Amygdala (tissue), 56 donors: ENCODE measurements around the gene FOXO3.

ENCODE experiments used
- DNase-seq, 56 donors: peaks; one replicate each; lab custom pipeline; 2025; lab: John Stamatoyannopoulos, UW

FOXO3 gene

GRCh38 chr6:108555399-108556052, 5.2 kb upstream of the FOXO3 start:
- no peak for DNase-seq

DNA sequence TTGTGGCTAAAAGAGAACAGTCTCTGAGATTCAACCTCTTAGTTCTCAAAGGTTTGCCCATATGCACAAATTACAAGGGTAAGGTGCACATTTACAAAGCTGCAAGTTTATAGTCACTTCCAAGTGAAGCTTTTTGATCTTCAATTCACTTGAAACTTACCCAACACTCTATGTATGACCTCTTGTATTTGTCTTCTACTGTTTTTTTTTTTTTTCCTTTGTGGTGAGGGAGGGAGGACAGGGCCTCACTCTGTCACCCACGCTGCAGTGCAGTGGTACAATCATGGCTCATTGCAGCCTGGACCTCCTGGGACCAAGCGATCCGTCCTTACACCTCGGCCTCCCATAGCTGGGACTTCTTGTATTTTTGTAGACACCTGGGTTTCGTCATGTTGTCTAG, 4.5 kb upstream of the FOXO3 start:
- DNase-seq: no peak

DNA sequence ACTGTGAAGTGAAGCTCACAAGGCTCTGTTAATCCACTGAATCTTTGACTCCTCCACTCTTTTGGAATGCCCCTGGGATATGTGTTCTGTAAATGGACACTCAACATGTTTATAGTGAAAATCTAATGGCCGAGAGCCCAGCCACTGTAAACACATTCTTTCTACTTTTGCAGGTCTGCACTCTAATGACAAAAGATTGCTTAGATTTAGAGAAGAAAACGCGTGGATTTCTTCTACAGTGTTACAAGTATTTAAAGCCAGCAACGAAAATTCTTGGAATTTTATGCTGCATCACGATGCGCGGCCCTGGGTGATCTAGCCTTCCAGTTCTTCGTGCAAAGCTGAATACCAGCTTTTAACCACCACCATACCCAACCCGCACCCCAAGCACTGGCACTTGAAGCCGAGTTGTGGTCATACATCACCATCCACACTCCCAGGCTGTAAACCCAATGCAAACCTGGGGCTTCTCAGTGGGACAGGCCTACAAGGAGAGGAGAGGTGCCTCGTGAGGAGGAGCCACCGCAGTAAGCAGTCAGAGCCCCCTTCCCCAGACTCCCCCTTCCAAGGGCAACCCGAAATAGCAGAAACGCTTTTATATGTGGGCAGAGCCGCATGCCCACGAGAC, 3.7 kb upstream of the FOXO3 start:
- DNase-seq: peak in 4 of 56 donors; percentile 17 to 53 (median 34)

GRCh38 chr6:108557494-108558371, 3.0 kb upstream of the FOXO3 start:
- DNase-seq: peak in 47 of 56 donors; percentile 44 to 95 (median 81)

DNA sequence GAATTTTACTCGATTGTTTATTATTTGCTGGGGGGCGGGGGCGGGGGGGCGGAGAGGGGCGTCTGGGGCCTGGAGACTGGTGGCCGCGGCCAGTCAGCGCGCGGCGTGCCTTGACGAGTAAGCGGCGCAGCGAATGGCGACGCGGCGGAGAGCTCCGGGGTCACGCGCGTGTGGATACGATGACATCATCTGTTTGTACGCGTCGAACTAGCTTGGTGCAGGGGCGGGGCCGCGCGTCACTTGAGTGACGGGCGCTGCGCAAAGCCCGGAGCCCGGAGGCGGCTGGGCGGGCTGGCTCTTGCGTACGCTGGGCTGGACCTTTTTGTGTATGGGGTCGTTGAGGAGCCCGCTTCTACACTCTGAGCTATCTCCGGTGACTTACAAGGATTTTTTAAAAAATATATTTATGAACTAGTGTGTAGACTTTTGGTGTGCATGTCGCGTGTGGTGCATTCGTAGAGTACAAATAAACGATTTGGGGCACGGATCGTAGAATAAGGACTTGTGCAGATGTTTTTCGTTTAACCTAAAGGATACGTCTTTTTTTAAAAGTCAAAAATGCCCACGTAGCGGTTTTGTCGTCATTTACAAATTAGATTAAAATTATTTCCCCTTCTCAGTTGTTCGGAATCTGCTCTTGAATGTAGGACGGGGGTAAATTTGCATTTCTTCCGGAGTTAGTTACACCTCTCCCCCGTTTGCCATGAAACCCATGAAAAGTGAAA, 2.2 kb upstream of the FOXO3 start:
- DNase-seq: peak; percentile 84 to 99 (median 97)

DNA sequence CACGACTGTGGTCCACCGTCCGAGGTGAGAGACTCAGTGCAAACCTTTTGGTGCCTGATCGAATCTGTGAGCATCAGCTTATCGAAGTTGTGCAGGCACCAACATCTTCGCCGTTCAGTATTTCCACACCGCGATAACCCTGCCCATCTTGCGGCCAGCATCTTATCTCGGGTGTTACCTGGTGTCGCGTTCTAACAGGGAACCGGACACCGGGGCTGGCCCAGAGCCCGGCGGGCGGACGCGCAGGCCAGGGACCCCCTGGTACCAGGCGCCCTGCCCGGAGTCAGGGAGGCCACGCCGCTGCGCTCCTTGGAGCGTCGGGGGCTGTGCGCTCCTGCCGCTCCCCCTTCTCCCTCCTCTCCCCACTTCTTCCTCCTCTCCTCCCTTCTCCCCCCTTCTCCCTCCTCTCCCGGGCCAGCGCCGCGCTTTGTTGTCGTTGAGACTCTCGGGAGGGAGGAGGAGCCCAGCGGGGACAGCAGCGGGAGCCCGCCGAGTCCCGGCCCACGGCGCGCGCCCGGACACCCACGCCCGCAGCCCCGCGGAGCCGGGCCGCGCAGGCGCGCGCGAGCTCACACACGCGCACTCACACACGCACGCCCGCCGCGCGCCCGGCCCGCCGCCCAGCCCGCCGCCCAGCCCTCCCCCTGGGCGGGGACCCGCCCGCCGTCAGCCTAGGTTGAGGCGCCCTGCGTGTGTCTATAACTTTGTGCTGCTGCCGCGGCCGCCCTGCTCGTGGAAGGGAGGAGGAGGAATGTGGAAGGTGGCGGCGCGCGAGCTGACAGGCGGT, 1.4 kb upstream of the FOXO3 start:
- DNase-seq: peak; percentile 61 to 97 (median 92)

GRCh38 chr6:108559884-108560462, 744 bp upstream of the FOXO3 start:
- peak in 34 of 56 donors; percentile 30 to 85 (median 64) for DNase-seq

DNA sequence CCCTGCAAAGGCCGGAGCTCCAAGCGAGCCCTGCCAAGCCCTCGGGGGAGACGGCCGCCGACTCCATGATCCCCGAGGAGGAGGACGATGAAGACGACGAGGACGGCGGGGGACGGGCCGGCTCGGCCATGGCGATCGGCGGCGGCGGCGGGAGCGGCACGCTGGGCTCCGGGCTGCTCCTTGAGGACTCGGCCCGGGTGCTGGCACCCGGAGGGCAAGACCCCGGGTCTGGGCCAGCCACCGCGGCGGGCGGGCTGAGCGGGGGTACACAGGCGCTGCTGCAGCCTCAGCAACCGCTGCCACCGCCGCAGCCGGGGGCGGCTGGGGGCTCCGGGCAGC, 561 bp downstream of the FOXO3 start:
- peak in 2 of 56 donors; percentile 22 to 46 for DNase-seq

- peak in 11 of 56 donors; percentile 5 to 54 (median 17) for DNase-seq
Observed at GRCh38 chr6:108561742-108562502, 1.2 kb downstream of the FOXO3 start.

DNA sequence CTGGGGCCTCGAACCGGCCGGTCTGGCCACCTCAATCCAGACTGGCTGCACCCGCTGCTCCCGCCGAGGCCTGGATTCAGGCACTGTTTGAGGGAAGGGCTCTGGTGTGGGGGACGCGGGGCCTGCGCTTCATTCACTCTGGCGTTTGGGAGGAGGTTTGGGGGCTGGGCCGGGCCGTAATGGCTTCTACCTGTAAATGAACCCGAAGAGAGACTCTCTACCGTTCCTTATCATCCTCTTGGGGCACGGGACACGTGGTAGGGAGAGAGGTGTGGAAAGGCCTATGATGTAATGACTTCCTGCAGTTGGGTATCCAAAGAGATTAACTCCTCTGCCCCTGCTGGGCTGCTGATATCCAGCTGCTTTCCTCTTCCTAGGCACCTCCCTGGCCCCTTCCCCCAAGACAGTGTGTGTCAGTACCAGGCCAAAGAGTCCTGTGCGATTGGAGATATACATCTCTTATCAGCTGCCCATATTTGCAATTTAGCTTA, 1.8 kb downstream of the FOXO3 start:
- DNase-seq: peak in 28 of 56 donors; percentile 12 to 67 (median 30)

- DNase-seq: no peak
Observed at GRCh38 chr6:108563292-108563691, 2.6 kb downstream of the FOXO3 start.

- no peak for DNase-seq
Observed at GRCh38 chr6:108564178-108564577, 3.5 kb downstream of the FOXO3 start.

GRCh38 chr6:108565091-108565766, 4.5 kb downstream of the FOXO3 start:
- DNase-seq: no peak

- no peak for DNase-seq
Observed at GRCh38 chr6:108565893-108566292, 5.2 kb downstream of the FOXO3 start.

GRCh38 chr6:108566406-108566805, 5.7 kb downstream of the FOXO3 start:
- no peak for DNase-seq

DNA sequence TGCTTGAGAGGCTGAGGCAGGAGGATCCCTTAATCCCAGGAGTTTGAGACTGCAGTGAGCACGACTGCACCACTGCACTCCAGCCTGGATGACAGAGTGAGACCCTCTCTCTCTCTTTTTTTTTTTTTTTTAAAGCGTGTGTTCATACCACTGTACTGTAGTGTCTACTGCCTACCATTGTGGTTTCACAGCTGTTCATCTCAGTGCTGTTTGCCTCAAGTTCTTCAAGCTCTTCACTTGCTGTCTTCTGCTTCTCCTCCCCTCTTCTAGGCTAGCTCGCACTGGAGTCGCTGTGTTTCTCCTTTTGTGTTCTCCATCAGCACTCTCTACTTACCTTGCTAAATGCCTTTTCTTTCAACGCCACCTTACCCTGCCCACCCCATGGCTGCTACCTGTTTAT, 7.4 kb downstream of the FOXO3 start:
- no peak for DNase-seq

- DNase-seq: no peak
Observed at GRCh38 chr6:108568551-108569305, 8.0 kb downstream of the FOXO3 start.
